GM12878 (cell line): ENCODE measurements around the gene CFAP97. TPM values are rescaled to one million over a fixed set of nuclear protein-coding genes. Genes with fewer than 3 reads are reported as not detected.

Experiments used
- ATAC-seq: fragments of 200-7000 bp; cut with Tn5 transposase; 3 replicates; pipeline ENCODE4 v1.9.1; 2020; ENCODE audit warnings: mild to moderate bottlenecking, moderate library complexity
- BruUV-seq: library from RNA; stranded (reverse); fragments of 400-500 nt; replicated peaks from 2 replicates; lab custom pipeline; 2021; lab: Mats Ljungman, UMichigan
- CTCF ChIA-PET: fragments of 300-600 bp; sonication (Branson Sonifier 250); formaldehyde crosslinking; extraction: SDS; loops from one replicate; lab custom pipeline; 2021; ENCODE audit warnings: inconsistent platforms; lab: Yijun Ruan, JAX
- POLR2A ChIA-PET: fragments of 350-600 bp; formaldehyde crosslinking; extraction: SDS; loops from one replicate; lab custom pipeline; 2021; ENCODE audit warnings: inconsistent platforms; lab: Charles Lee
- RAD21 ChIA-PET: fragments of 300-600 bp; sonication (Branson Sonifier 250); formaldehyde crosslinking; loops from one replicate; lab custom pipeline; 2023; ENCODE audit warnings: antibody characterized with exemption; ENCODE audit not compliant: unreplicated experiment; lab: Charles Lee
- SMC1A ChIA-PET: fragments of 300-600 bp; sonication (Branson Sonifier 250); formaldehyde crosslinking; loops from one replicate; lab custom pipeline; 2023; ENCODE audit not compliant: unreplicated experiment, uncharacterized antibody; lab: Charles Lee
- DNase-seq: peaks from one replicate; pipeline ENCODE4 v3.0.0-alpha.2; 2011; ENCODE audit warnings: low read depth, low spot score
- FAIRE-seq: peaks from 3 replicates; lab custom pipeline; 2011; peaks lifted over from hg19 to GRCh38; lab: Jason Lieb, UNC
- H2AFZ ChIP-seq: 2 replicates; pipeline ENCODE4 v1.6.0; 2011; ENCODE audit warnings: low read depth, low read length, control low read depth; ENCODE audit not compliant: control insufficient read depth
- H3K27ac ChIP-seq: 2 replicates; pipeline ENCODE4 v1.5.1; 2011; ENCODE audit warnings: control low read depth; ENCODE audit not compliant: control insufficient read depth, insufficient read depth
- H3K27me3 ChIP-seq, 2 experiments: replicated peaks in 1 of 2; 2 replicates each; pipeline versions ENCODE4 v1.6.0 to v1.6.1; 2011; ENCODE audit warnings: low read length in 1 of 2; ENCODE audit not compliant: control insufficient read depth in 2 of 2, insufficient read depth in 2 of 2
- H3K36me3 ChIP-seq, 2 experiments: 2 replicates each; pipeline ENCODE4 v1.5.1; 2011; ENCODE audit warnings: low read length in 1 of 2; ENCODE audit not compliant: control insufficient read depth in 2 of 2, insufficient read depth in 2 of 2
- H3K4me1 ChIP-seq: 2 replicates; pipeline ENCODE4 v1.6.1; 2011; ENCODE audit warnings: mild to moderate bottlenecking, low read length, moderate library complexity, mixed read lengths; ENCODE audit not compliant: control insufficient read depth, insufficient read depth
- H3K4me2 ChIP-seq: 2 replicates; pipeline ENCODE4 v1.6.0; 2011; ENCODE audit warnings: control low read depth; ENCODE audit not compliant: control insufficient read depth, insufficient read depth
- H3K4me3 ChIP-seq: fragments of 200-600 bp; sonication (generic); 2 replicates; pipeline ENCODE4 v1.5.1; 2016
- H3K79me2 ChIP-seq: 2 replicates; pipeline ENCODE4 v1.6.0; 2011; ENCODE audit warnings: low read length; ENCODE audit not compliant: control insufficient read depth, insufficient read depth
- H3K9ac ChIP-seq: 2 replicates; pipeline ENCODE4 v1.8.0; 2011; ENCODE audit warnings: low read length, control low read depth, mixed read lengths; ENCODE audit not compliant: control insufficient read depth, insufficient read depth
- H3K9me3 ChIP-seq: replicated peaks from 3 replicates; pipeline ENCODE4 v1.5.1; 2011; ENCODE audit warnings: mild to moderate bottlenecking, low read length; ENCODE audit not compliant: control insufficient read depth, insufficient read depth
- H4K20me1 ChIP-seq: 2 replicates; pipeline ENCODE4 v1.6.0; 2011; ENCODE audit not compliant: control insufficient read depth, insufficient read depth
- FOXM1 ChIP-seq: IDR thresholded peaks from 2 replicates; pipeline ENCODE4 v1.6.1; 2012; ENCODE audit warnings: low read depth, mild to moderate bottlenecking, inconsistent platforms, low read length, moderate library complexity
- MEF2A ChIP-seq: IDR thresholded peaks from 2 replicates; pipeline ENCODE4 v1.6.1; 2011; ENCODE audit warnings: low read depth, mild to moderate bottlenecking, low read length, moderate library complexity; ENCODE audit not compliant: insufficient read depth
- NR2C2 ChIP-seq: IDR thresholded peaks from 2 replicates; pipeline ENCODE4 v1.6.1; 2011; ENCODE audit warnings: borderline replicate concordance, low read depth; ENCODE audit not compliant: control insufficient read depth, insufficient read length
- PML ChIP-seq: IDR thresholded peaks from 2 replicates; pipeline ENCODE4 v1.6.1; 2012; ENCODE audit warnings: low read length, inconsistent platforms
- POLR2A ChIP-seq: IDR thresholded peaks from 2 replicates; pipeline ENCODE4 v1.6.1; 2011; ENCODE audit warnings: low read depth, mild to moderate bottlenecking, low read length
- SREBF2 ChIP-seq: IDR thresholded peaks from 2 replicates; pipeline ENCODE4 v1.6.1; 2012; ENCODE audit warnings: mild to moderate bottlenecking, low read length
- STAT3 ChIP-seq: IDR thresholded peaks from 2 replicates; pipeline ENCODE4 v1.6.1; 2011; ENCODE audit warnings: low read depth, low read length, improper control_type of control experiment
- whole genome bisulfite sequencing: methylation state at CpG from one replicate; pipeline ENCODE4 v1.1.6; 2016; ENCODE audit warnings: low lambda C conversion rate; ENCODE audit not compliant: insufficient replicate concordance, insufficient coverage; ENCODE audit errors: missing lambda C conversion rate; 5-methylcytosine and 5-hydroxymethylcytosine counted together
- in situ Hi-C: fragments of 300-500 bp; cut with MboI; formaldehyde crosslinking; loops from 9 replicates; pipeline ENCODE4 v1.14.3; 2018; ENCODE audit warnings: mixed read lengths
- intact Hi-C: fragments of 100-400 bp; cut with micrococcal nuclease; formaldehyde crosslinking; loops from one replicate; pipeline ENCODE4 v1.14.2; 2022; ENCODE audit not compliant: unreplicated experiment
- polyA plus RNA-seq, 11 experiments: library from polyadenylated mRNA; depleted of rRNA in 4 of 11; unstranded in 6 of 11; stranded (reverse) in 5 of 11; fragments of >200 nt; fragmentation: Nextera tagmentation in 4 of 11; fragmentation: Illumina TruSeq in 1 of 11; extraction: Ambion mirVana in 4 of 11; extraction: Trizol in 1 of 11; gene quantifications; 1 replicate in 1 of 11; 2 replicates in 10 of 11; pipeline versions ENCODE4 v1.2.1 to v1.2.3, GENCODE V29; 2011 to 2016; ENCODE audit warnings: inconsistent platforms in 2 of 11, missing spikeins in 2 of 11, low read depth in 1 of 11
- total RNA-seq, 4 experiments: library from RNA; depleted of rRNA in 3 of 4; stranded (reverse); fragments of >200 nt in 3 of 4; fragmentation: Illumina TruSeq in 1 of 4; extraction: Trizol in 1 of 4; gene quantifications; 2 replicates each; pipeline versions ENCODE4 v1.2.1 to v1.2.3, GENCODE V29; 2013 to 2021
- TF ChIP-seq, protein P1 (sequence below): fragments of 450-650 bp; IDR thresholded peaks from 2 replicates; pipeline ENCODE4 v1.6.1; 2017; ENCODE audit warnings: low read depth, mild to moderate bottlenecking, moderate library complexity
- TF ChIP-seq, protein P2 (sequence below): fragments of 450-650 bp; IDR thresholded peaks from 2 replicates; pipeline ENCODE4 v1.6.1; 2014; ENCODE audit warnings: mild to moderate bottlenecking
- TF ChIP-seq, protein P3 (sequence below): IDR thresholded peaks from 2 replicates; pipeline ENCODE4 v1.6.1; 2011; ENCODE audit warnings: borderline replicate concordance, low read depth, mild to moderate bottlenecking, moderate library complexity, low read length; ENCODE audit not compliant: insufficient read depth, poor library complexity, severe bottlenecking

Gene CFAP97
- total and polyA plus RNA-seq, 10 of the 15 experiments (the other 5 are each of a cell fraction or from before 2014, with no cell fraction given), result 26.4 to 62.7 (median 48.0) TPM

DNA sequence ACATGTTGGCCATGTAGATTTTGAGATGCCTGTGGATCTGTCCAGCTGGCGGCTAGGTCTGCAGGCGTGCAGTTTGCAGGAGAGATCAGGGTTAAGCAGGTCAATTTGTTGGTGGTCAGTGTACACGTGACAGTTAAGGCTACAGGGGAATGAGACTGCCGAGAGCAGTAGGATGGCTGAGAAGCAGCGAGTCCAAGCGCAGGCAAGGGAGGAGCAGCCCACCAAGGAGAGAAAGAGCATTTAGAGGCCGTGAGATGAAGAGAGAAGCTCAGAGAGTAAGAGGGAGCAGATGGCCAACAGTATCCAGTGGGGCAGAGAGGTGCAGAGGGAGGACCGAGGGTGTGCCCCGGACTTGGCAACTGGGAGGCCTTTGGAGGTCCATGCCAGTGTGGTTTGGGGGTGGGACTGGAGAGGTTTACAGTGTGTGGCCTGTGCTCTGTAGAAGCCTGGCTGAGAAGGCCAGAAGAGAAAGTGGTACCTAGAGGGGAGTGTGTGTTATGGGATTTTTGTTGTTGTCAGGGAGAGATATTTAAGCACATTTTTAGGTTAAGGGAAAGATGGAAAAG, 24.0 kb upstream of the CFAP97 start:
- ATAC-seq, result peak; percentile 16
- H3K27me3 ChIP-seq, result no peaks in the 10 kb centered on the region
- H3K4me2 ChIP-seq, result no peak overlapping the region
- H3K9me3 ChIP-seq, result no peaks in the 10 kb centered on the region
- peaks cover 82% of the 10 kb centered on the region for H3K79me2 ChIP-seq
- H3K4me1 ChIP-seq, result peaks cover 4% of the 10 kb centered on the region; the same call in 1 of the 2 replicates
- peaks cover 30% of the 10 kb centered on the region for H4K20me1 ChIP-seq
- no peak overlapping the region for H3K27ac ChIP-seq
- ChIA-PET POLR2A (no interaction called here), CTCF (interaction anchor here (0.9 to 2.0 kb wide), 4 partner anchors 13 to 52 kb away, joined by 3 to 7 read pairs (median 4); no protein-coding TSS in a partner anchor), RAD21 (no interaction called here), SMC1A (interaction anchor here (1.1 to 1.6 kb wide), 3 partner anchors 15 to 32 kb away, joined by 3 to 6 read pairs (median 3); no protein-coding TSS in a partner anchor)
- DNase-seq, result no peak
- no peak for FAIRE-seq
- TF ChIP-seq, protein P1, sequence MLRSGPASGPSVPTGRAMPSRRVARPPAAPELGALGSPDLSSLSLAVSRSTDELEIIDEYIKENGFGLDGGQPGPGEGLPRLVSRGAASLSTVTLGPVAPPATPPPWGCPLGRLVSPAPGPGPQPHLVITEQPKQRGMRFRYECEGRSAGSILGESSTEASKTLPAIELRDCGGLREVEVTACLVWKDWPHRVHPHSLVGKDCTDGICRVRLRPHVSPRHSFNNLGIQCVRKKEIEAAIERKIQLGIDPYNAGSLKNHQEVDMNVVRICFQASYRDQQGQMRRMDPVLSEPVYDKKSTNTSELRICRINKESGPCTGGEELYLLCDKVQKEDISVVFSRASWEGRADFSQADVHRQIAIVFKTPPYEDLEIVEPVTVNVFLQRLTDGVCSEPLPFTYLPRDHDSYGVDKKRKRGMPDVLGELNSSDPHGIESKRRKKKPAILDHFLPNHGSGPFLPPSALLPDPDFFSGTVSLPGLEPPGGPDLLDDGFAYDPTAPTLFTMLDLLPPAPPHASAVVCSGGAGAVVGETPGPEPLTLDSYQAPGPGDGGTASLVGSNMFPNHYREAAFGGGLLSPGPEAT, result no peak
- no peak for TF ChIP-seq MEF2A
- TF ChIP-seq, protein P2, sequence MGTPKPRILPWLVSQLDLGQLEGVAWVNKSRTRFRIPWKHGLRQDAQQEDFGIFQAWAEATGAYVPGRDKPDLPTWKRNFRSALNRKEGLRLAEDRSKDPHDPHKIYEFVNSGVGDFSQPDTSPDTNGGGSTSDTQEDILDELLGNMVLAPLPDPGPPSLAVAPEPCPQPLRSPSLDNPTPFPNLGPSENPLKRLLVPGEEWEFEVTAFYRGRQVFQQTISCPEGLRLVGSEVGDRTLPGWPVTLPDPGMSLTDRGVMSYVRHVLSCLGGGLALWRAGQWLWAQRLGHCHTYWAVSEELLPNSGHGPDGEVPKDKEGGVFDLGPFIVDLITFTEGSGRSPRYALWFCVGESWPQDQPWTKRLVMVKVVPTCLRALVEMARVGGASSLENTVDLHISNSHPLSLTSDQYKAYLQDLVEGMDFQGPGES, result no peak
- no peak for TF ChIP-seq PML
- TF ChIP-seq, protein P3, sequence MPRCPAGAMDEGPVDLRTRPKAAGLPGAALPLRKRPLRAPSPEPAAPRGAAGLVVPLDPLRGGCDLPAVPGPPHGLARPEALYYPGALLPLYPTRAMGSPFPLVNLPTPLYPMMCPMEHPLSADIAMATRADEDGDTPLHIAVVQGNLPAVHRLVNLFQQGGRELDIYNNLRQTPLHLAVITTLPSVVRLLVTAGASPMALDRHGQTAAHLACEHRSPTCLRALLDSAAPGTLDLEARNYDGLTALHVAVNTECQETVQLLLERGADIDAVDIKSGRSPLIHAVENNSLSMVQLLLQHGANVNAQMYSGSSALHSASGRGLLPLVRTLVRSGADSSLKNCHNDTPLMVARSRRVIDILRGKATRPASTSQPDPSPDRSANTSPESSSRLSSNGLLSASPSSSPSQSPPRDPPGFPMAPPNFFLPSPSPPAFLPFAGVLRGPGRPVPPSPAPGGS, result no peak
- TF ChIP-seq NR2C2, result no peak
- no peak for TF ChIP-seq STAT3
- no peak for TF ChIP-seq POLR2A
- no peak for TF ChIP-seq FOXM1
- TF ChIP-seq SREBF2, result no peak
- no TSS peak for BruUV-seq
- H3K4me3 ChIP-seq, result no peak overlapping the region
- in situ Hi-C loops, result no loop called here
- H3K36me3 ChIP-seq, result peaks cover 2 to 5% of the 10 kb centered on the region in 2 experiments; a peak in 3 of 4 replicates
- no peak overlapping the region for H2AFZ ChIP-seq
- intact Hi-C loops, result no loop called here
- H3K9ac ChIP-seq, result no peak overlapping the region
- WGBS, result 96% methylated on average over 9 of the region's 9 CpGs
